Activated T-helper 9 cell treated with anti-CD3 and anti-CD28 coated beads, Interleukin-2, amount 50 U/mL, for 16 hours (primary cell): ENCODE results near the gene PPP2R3C.
"Not testable (repeated sequence)": the region's sequence is repeated elsewhere in the genome, so short reads cannot be mapped to it uniquely, and the experiment has no call there.

Source experiments
- DNase-seq: peaks from one replicate; pipeline ENCODE4 v3.0.0-alpha.2; 2020; ENCODE audit warnings: low read depth

PPP2R3C gene

DNA sequence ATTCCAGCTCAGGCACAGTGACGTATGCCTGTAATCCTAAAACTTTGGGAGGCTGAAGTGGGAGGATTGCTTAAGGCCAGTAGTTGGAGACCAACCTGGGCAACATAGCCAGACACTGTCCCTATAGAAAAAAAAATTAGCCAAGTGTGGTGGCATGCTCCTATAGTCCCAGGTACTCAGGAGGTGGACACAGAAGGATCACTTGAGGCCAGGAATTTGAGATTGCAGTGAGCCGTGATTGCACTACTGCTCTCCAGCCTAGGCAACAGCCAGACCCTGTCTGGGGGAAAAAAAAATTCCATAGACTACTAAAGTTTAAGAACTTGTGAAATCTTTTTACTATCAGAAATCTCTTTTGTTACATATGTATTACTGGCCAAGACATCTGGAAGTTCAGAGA, 69.2 kb downstream of the PPP2R3C start:
- no peak for DNase-seq

DNA sequence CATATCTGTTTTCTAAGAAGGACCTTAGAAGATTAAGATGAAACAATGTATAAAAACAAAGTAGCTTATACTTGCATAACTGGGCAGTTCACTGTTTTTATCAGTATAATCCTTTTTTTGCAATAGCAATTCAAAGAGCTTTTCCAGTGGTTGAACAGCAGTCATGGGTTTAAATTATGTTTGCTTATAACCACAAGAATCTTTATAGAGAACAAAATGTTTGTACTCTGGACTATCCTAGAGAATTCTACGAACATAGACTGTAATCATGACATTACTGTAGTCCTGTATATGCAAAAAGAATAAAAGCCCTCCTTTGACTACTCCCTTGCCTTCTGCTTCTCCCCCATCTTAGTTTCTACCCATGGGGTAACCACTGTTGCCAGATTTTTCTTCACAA, 70.0 kb downstream of the PPP2R3C start:
- DNase-seq = no peak

DNA sequence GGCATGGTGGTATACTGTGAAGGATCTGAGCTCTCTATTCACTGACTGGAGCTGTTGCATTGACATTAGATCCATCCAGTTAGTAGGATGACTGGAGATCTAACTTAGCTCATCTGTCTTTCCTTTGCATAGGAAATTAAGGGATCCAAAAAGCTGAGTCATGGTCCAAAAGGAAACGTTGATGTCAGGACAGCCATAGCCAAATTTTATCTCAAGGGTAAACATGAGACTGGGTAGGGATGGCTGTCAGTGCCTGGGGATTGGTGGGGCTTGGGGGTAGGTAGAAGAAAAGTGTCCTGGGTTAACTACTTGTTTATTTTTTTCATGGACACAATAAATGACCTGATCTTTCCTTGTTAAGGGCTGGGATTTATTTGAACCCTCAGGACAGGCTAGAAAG, 71.1 kb downstream of the PPP2R3C start:
- no peak for DNase-seq

DNA sequence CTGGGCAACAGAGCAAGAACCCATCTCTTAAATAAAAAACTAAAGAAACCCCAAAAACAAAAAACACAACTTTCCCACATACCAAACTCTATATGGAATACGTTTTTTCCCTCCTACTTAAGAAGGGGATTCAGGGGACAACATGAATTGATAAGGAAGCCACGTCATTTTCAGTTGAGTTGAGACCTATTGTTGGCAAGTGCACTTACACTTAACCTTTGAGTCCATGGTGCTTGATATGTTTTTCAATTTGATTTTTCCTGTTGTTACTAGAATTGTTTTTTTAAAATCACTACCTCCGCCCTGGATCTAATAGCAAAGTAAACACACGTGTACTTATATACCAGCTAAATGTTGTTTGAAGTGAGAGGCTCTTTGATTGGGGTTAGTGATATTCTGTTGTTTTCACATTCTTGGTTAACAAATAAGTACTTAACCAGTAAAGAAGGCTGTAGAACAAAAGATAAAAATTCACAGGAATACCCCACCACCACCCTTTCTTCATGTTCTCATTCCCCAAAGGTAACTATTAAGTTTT, 73.7 kb downstream of the PPP2R3C start:
- DNase-seq = no peak

DNA sequence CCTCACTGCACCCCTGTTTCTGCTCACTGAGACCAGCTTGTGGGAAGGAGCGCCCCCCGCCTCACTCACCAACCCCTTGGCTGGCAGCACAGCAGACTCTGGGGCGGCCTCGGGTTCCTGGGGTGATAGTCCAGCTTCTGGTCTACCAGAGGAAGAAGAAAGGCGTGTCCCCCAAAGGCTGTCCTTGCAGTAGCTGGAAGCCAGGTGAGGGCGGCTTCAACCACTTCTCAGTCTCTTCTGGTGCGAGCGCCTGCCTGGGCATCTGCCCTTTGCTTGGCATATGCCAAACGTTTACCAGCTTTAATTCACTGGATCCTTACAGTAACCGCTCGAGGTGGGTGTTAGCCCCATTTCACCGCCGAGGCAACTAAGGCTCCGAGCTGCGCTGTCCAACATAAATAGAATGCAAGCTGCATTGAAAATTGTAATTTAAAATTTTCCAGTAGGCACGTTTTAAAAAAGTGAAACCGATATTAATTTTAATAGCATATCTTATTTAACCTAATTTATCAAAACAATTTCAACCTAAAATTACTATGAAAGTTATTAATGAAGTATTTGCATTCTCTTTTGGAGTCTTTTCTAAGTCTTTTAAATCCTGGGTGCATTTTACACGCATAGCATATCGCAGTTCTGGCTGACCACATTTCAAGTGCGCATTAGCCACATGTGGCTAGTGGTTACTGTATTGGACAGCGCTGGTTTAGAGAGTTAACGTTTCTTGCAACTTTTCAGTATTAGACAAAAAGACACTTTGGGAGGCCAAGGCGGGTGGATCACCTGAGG, 74.8 kb downstream of the PPP2R3C start:
- DNase-seq = no peak

DNA sequence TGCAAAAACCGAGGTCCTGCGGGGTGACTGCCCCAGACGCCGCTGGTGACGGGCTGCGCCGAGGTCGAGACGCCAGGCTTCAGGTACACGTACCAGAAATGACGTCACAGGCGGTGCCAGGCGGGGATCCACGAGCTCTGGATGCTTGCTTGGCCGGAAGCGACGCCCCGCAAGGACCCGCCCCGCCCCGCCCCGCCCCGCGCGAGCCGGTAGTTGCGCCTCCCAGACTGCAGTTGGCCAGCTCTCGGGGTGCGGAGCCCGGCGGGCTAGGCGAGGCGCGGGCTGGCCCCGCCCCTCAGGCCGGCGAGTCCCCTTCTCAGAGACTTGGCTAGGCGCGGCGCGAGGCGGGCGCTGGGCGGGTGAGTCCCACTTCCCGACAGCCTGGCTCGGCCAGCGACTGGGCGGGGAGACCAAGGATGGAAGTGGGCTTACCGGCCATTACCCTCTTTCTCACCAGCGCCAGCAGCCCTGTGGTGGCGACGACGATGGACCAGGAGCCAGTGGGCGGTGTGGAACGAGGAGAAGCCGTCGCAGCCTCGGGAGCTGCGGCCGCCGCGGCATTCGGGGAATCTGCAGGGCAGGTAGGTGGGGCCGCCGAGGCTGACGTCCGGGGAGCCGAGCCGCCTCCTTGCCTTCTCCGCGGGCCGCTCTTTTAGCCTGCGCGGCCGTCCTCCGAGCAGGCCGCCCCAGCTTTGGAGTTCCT, 75.6 kb downstream of the PPP2R3C start, which contains the start of gene FAM177A1:
Gene FAM177A1, plus strand, starts transcription at position 225 of the 703 bp plus-strand sequence. Its CDS starts 192 bp downstream, at position 417.
- DNase-seq = peak; percentile 98

DNA sequence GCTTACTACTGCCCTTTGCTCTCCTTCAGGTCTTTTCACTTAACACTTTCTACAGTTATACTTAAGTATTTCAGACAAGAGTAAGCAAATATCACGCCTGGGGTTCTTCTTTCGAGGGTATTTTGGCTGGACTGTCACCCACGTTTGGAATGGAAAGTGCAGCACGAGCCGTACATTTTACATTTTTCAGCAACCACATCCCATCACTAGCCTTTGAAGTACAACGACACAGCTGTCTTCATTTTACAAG, 76.1 kb downstream of the PPP2R3C start:
- DNase-seq = no peak

DNA sequence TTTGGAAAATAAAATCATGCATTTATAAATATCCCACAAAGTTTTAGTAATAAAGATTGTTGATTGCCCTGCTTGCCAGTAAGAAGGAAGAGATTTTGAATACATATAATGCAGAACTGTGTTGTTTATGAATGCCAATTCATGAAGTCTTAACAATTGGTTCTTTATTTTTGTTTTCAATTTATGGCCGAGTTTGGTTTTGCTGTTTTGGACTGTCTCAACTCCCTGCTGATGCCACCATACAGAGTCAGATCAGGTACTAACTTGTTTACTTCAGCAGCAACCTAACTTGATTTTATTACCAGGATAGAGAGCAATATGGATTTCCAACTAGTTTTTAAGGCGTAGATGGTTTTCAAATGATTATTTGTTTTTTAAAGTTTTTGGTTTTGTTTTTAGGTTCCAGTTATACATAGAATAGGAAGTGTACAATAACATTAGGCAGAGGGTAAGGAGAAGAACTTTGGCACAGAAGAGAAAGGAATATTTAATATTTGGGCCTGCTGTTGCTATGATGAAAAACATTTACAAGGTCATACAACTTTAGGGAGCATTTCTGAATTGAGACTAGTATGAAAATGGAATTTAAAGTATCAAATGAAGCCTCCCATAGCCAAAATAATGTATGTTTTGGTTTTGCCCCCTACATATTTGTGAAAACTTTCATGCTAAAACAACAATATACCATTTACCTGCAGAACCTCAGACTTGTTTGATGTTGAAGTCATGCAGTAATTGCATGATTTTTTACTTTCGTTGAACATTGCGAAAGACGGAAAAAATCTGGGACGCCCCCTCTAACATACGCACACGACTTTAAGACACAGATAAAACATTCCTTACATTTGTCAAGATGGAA, 76.6 kb downstream of the PPP2R3C start:
- no peak for DNase-seq

DNA sequence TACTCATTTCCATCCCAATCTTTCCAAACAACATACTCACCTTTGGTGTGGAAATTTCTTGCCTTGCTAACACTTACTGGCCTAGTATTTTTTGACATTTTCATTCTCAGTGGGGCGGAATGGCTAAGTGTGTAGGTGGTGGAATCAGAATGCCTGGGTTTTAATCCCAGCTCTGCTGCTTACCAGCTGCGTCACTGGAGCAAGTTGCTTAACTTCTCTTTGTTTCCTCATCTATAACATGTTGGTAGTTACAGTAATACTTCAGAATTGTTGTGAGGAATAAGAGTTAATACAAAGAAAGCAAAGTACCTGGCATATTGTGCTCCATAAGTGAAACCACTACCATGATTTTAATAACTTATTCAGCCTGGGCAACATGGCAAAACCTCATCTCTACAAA, 78.7 kb downstream of the PPP2R3C start:
- DNase-seq = no peak

DNA sequence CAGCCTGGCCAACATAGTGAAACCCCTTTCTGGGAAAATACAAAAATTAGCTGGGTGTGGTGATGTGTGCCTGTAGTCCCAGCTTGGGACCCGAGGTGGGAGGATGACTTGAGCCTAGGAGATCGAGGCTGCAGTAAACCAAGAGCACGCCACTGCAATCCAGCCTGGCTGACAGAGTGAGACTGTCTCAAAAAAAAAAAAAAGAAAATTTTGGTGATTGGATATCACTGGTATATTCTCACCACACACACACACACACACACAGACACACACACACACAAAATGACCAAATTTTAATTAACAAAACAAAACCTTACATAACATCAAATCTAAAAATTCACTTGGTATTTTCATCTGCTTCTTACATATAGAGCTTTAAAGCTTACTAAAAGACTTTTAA, 79.2 kb downstream of the PPP2R3C start:
- DNase-seq = no peak

DNA sequence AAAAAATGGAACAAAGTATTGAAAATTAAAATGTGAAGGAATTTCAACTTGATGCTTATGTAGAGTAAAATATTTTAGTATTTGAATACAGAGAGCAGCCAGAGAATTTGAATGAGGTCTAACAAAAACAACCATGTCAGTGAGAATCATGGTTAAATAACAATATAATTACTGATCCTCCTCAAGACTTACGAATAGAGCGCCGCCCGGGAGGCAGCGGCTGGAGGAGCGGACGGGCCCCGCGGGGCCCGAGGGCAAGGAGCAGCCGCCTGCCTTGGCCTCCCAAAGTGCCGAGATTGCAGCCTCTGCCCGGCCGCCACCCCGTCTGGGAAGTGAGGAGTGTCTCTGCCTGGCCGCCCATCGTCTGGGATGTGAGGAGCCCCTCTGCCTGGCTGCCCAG, 83.5 kb downstream of the PPP2R3C start:
- not testable (repeated sequence) for DNase-seq
